HepG2 (cell line): ENCODE measurements around the gene CELA2B. TPM values are rescaled to one million over a fixed set of nuclear protein-coding genes. Genes with fewer than 3 reads are reported as not detected.

ENCODE experiments used
- ATAC-seq: fragments of 200-7000 bp; cut with Tn5 transposase; 3 replicates; pipeline ENCODE4 v1.9.1; 2020; ENCODE audit warnings: mild to moderate bottlenecking, moderate library complexity
- BruUV-seq: library from RNA; stranded (reverse); fragments of 400-500 nt; replicated peaks from 2 replicates; lab custom pipeline; 2021; lab: Mats Ljungman, UMichigan
- CTCF ChIA-PET: fragments of 300-600 bp; formaldehyde crosslinking; extraction: SDS; loops from one replicate; lab custom pipeline; 2021; ENCODE audit warnings: low total read pairs, inconsistent platforms, low intra/inter-chr PET ratio; lab: Yijun Ruan, JAX
- POLR2A ChIA-PET: fragments of 350-600 bp; sonication (Branson Sonifier 250); formaldehyde crosslinking; loops from one replicate; lab custom pipeline; 2020; ENCODE audit warnings: antibody characterized with exemption, inconsistent platforms; lab: Yijun Ruan, JAX
- DNase-seq: peaks from one replicate; pipeline ENCODE4 v3.0.0-alpha.2; 2015; ENCODE audit warnings: low spot score
- FAIRE-seq: peaks from 3 replicates; lab custom pipeline; 2011; peaks lifted over from hg19 to GRCh38; lab: Jason Lieb, UNC
- H2AFZ ChIP-seq: one replicate; pipeline ENCODE4 v1.6.1; 2011; ENCODE audit warnings: low read length, inconsistent platforms
- H3K27ac ChIP-seq: fragments of 300-600 bp; 3 replicates; pipeline ENCODE4 v1.8.0; 2011; ENCODE audit warnings: mixed run types, mild to moderate bottlenecking, mixed read lengths, low read length, inconsistent platforms; ENCODE audit not compliant: insufficient read depth; ENCODE audit errors: extremely low read length
- H3K27me3 ChIP-seq, 2 experiments: fragments of 200-600 bp in 1 of 2; 2 replicates in 1 of 2; 3 replicates in 1 of 2; pipeline versions ENCODE4 v1.6.0 to v1.8.0; 2011; ENCODE audit warnings: low read length in 2 of 2, mild to moderate bottlenecking in 2 of 2, moderate library complexity in 2 of 2, inconsistent platforms in 1 of 2; ENCODE audit not compliant: insufficient read depth in 2 of 2, control insufficient read depth in 1 of 2
- H3K36me3 ChIP-seq, 2 experiments: fragments of 200-600 bp in 1 of 2; replicated peaks in 1 of 2; 2 replicates in 1 of 2; 3 replicates in 1 of 2; pipeline versions ENCODE4 v1.5.1 to v1.8.0; 2011; ENCODE audit warnings: low read length in 2 of 2, inconsistent platforms in 1 of 2; ENCODE audit not compliant: insufficient read depth in 2 of 2, control insufficient read depth in 1 of 2
- H3K4me1 ChIP-seq: 2 replicates; pipeline ENCODE4 v1.5.1; 2012; ENCODE audit warnings: low read length, inconsistent platforms; ENCODE audit not compliant: insufficient read depth
- H3K4me2 ChIP-seq: 2 replicates; pipeline ENCODE4 v1.6.0; 2011; ENCODE audit warnings: low read depth, low read length, inconsistent platforms
- H3K4me3 ChIP-seq, 3 experiments: fragments of 200-600 bp in 1 of 3; sonication (generic), shearing (Covaris generic) in 1 of 3; replicated peaks in 1 of 3; 2 replicates each; pipeline ENCODE4 v1.5.1; 2011 to 2016; ENCODE audit warnings: low read length in 3 of 3, inconsistent platforms in 2 of 3, low read depth in 2 of 3, mild to moderate bottlenecking in 2 of 3, control low read depth in 1 of 3, mixed read lengths in 1 of 3; ENCODE audit not compliant: insufficient read depth in 1 of 3
- H3K79me2 ChIP-seq: one replicate; pipeline ENCODE4 v1.6.1; 2011; ENCODE audit warnings: low read length, inconsistent platforms; ENCODE audit not compliant: insufficient read depth
- H3K9ac ChIP-seq: 2 replicates; pipeline ENCODE4 v1.6.0; 2011; ENCODE audit warnings: mild to moderate bottlenecking, low read depth, low read length, inconsistent platforms; ENCODE audit not compliant: insufficient read depth
- H3K9me3 ChIP-seq: 2 replicates; pipeline ENCODE4 v1.5.1; 2012; ENCODE audit warnings: mild to moderate bottlenecking, low read length
- H4K20me1 ChIP-seq: 2 replicates; pipeline ENCODE4 v1.6.0; 2011; ENCODE audit warnings: inconsistent platforms, mild to moderate bottlenecking, low read length, moderate library complexity; ENCODE audit not compliant: insufficient read depth
- DR1 ChIP-seq: sonication (generic); formaldehyde crosslinking; IDR thresholded peaks from 2 replicates; pipeline ENCODE4 v1.8.0; 2021; ENCODE audit warnings: mild to moderate bottlenecking, missing genetic modification reagents, inconsistent platforms
- KLF6 ChIP-seq: IDR thresholded peaks from 2 replicates; pipeline ENCODE4 v1.8.0; 2016; ENCODE audit warnings: missing biosample characterization, missing genetic modification reagents
- ZNF235 ChIP-seq: sonication (generic); formaldehyde crosslinking; IDR thresholded peaks from 2 replicates; pipeline ENCODE4 v1.8.1; 2023; ENCODE audit warnings: mild to moderate bottlenecking, missing genetic modification reagents, borderline replicate concordance
- ZNF598 ChIP-seq: sonication (generic); formaldehyde crosslinking; IDR thresholded peaks from 2 replicates; pipeline ENCODE4 v1.5.1; 2020; ENCODE audit warnings: mild to moderate bottlenecking, missing genetic modification reagents, borderline replicate concordance
- WGBS: methylation state at CpG from one replicate; pipeline ENCODE4 v1.1.6; 2017; ENCODE audit warnings: low lambda C conversion rate; 5-methylcytosine and 5-hydroxymethylcytosine counted together
- in situ Hi-C: cut with HindIII; loops from 2 replicates; pipeline ENCODE4 v1.10.0; 2017; ENCODE audit warnings: low pct_unique_long_range_greater_than_20kb; ENCODE audit not compliant: extremely low pct_ligation_motif_present
- intact Hi-C: fragments of 100-400 bp; cut with micrococcal nuclease; formaldehyde crosslinking; loops from one replicate; pipeline ENCODE4 v1.10.0; 2022; ENCODE audit not compliant: unreplicated experiment
- polyA plus RNA-seq, 8 experiments: library from polyadenylated mRNA; depleted of rRNA in 3 of 8; stranded (reverse) in 7 of 8; unstranded in 1 of 8; fragments of >200 nt; fragmentation: Illumina TruSeq in 4 of 8; extraction: Trizol in 4 of 8; gene quantifications; 2 replicates each; pipeline versions ENCODE4 v1.2.1 to v1.2.3, GENCODE V29; 2011 to 2016; ENCODE audit warnings: low read depth in 4 of 8, missing spikeins in 1 of 8, mixed read lengths in 1 of 8; ENCODE audit not compliant: insufficient read depth in 1 of 8
- total RNA-seq, 5 experiments: library from RNA; depleted of rRNA; stranded (reverse); fragments of >200 nt; fragmentation: Illumina TruSeq; extraction: Trizol; gene quantifications; 2 replicates each; pipeline ENCODE4 v1.2.3, GENCODE V29; 2016; ENCODE audit warnings: low read depth in 1 of 5
- TF ChIP-seq, protein P1 (sequence below): sonication (generic); formaldehyde crosslinking; IDR thresholded peaks from 2 replicates; pipeline ENCODE4 v1.9.0; 2022; ENCODE audit warnings: low read depth, missing genetic modification reagents
- TF ChIP-seq, protein P2 (sequence below): sonication (generic); formaldehyde crosslinking; IDR thresholded peaks from 2 replicates; pipeline ENCODE4 v1.5.0; 2020; ENCODE audit warnings: missing genetic modification reagents
- TF ChIP-seq, protein P3 (sequence below): IDR thresholded peaks from 2 replicates; pipeline ENCODE4 v1.6.1; 2012; ENCODE audit warnings: inconsistent platforms

The CELA2B gene
- total and polyA plus RNA-seq, 2 of the 13 experiments (the other 11 are each of a cell fraction or from before 2014, with no cell fraction given): not detected

DNA sequence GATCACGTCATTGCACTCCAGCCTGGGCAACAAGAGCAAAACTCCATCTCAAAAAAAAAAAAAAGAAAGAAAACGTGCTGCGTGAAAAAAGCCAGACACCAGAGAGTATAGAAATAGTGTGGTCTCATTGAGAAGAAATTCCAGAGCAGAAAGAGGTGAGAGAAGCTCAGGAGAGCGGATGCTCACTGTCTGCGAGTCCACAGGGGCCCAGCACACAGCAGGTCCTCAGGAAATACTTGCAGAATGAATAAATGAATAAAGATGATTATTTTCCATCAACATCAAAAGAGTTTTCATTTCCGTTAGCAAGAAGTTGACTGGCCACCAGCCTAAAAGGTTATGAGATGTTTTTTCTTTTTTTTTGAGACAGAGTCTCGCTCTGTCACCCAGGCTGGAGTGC is 33.7 kb downstream of the CELA2B start:
- Histone ChIP-seq H3K79me2 (no peaks in the 10 kb centered on the region), H2AFZ (no peak overlapping the region), H3K9me3 (no peaks in the 10 kb centered on the region), H3K27me3 (no peaks in the 10 kb centered on the region), H3K4me3 (no peak overlapping the region), H3K4me2 (no peak overlapping the region), H3K4me1 (no peaks in the 10 kb centered on the region), H3K27ac (no peak overlapping the region), H3K36me3 (peaks cover 2 to 16% of the 10 kb centered on the region in 2 experiments; a peak in 3 of 5 replicates), H3K9ac (no peak overlapping the region), H4K20me1 (no peaks in the 10 kb centered on the region)
- TF ChIP-seq, protein P1, sequence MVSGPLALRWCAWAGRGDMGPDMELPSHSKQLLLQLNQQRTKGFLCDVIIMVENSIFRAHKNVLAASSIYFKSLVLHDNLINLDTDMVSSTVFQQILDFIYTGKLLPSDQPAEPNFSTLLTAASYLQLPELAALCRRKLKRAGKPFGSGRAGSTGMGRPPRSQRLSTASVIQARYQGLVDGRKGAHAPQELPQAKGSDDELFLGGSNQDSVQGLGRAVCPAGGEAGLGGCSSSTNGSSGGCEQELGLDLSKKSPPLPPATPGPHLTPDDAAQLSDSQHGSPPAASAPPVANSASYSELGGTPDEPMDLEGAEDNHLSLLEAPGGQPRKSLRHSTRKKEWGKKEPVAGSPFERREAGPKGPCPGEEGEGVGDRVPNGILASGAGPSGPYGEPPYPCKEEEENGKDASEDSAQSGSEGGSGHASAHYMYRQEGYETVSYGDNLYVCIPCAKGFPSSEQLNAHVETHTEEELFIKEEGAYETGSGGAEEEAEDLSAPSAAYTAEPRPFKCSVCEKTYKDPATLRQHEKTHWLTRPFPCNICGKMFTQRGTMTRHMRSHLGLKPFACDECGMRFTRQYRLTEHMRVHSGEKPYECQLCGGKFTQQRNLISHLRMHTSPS: no peak
- no peak for TF ChIP-seq KLF6 (CRISPR knock-in tag)
- TF ChIP-seq, protein P2, sequence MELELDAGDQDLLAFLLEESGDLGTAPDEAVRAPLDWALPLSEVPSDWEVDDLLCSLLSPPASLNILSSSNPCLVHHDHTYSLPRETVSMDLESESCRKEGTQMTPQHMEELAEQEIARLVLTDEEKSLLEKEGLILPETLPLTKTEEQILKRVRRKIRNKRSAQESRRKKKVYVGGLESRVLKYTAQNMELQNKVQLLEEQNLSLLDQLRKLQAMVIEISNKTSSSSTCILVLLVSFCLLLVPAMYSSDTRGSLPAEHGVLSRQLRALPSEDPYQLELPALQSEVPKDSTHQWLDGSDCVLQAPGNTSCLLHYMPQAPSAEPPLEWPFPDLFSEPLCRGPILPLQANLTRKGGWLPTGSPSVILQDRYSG (CRISPR knock-in tag): no peak
- TF ChIP-seq DR1 (CRISPR knock-in tag): no peak
- TF ChIP-seq, protein P3, sequence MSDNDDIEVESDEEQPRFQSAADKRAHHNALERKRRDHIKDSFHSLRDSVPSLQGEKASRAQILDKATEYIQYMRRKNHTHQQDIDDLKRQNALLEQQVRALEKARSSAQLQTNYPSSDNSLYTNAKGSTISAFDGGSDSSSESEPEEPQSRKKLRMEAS: no peak
- TF ChIP-seq ZNF235 (CRISPR knock-in tag): no peak
- no peak for TF ChIP-seq ZNF598 (CRISPR knock-in tag)
- intact Hi-C loops: no loop called here
- POLR2A ChIA-PET: no interaction called here
- DNase-seq (no peak), ATAC-seq (no peak), FAIRE-seq (no peak)
- in situ Hi-C loops: no loop called here
- 92% methylated on average over 7 of the region's 7 CpGs for WGBS
- BruUV-seq: no TSS peak
- CTCF ChIA-PET: no interaction called here
